ENCODE results near the gene TRDN.

Gene TRDN

GRCh38 chr6:123629258-123629941 lies 7.3 kb downstream of the TRDN start:
- Histone ChIP-seq H3K9ac (ENCODE audit: low read depth, low read length) (no peak overlapping the region), H3K36me3 (ENCODE audit: control insufficient read depth, insufficient read depth, low read length) (no peaks in the 10 kb centered on the region), H3K4me1 (ENCODE audit: control insufficient read depth, insufficient read depth, low read length) (peaks cover 16% of the 10 kb centered on the region), H3K9me3 (ENCODE audit: control insufficient read depth, insufficient read depth, low read length) (no peaks in the 10 kb centered on the region), H3K4me3 (ENCODE audit: low read depth, low read length) (no peak overlapping the region), H3K27ac (ENCODE audit: low read depth, low read length) (no peak overlapping the region), H3K27me3 (ENCODE audit: control insufficient read depth, insufficient read depth, low read length) (no peaks in the 10 kb centered on the region)

GRCh38 chr6:123625696-123626095 lies 11.1 kb downstream of the TRDN start:
- Histone ChIP-seq H3K9me3 (ENCODE audit: control insufficient read depth, insufficient read depth, low read length) (no peaks in the 10 kb centered on the region), H3K4me1 (ENCODE audit: control insufficient read depth, insufficient read depth, low read length) (peaks cover 16% of the 10 kb centered on the region), H3K4me3 (ENCODE audit: low read depth, low read length) (no peak overlapping the region), H3K27ac (ENCODE audit: low read depth, low read length) (no peak overlapping the region), H3K36me3 (ENCODE audit: control insufficient read depth, insufficient read depth, low read length) (no peaks in the 10 kb centered on the region), H3K9ac (ENCODE audit: low read depth, low read length) (no peak overlapping the region), H3K27me3 (ENCODE audit: control insufficient read depth, insufficient read depth, low read length) (no peaks in the 10 kb centered on the region)

GRCh38 chr6:123622780-123623179 lies 14.0 kb downstream of the TRDN start:
- Histone ChIP-seq H3K36me3 (ENCODE audit: control insufficient read depth, insufficient read depth, low read length) (no peaks in the 10 kb centered on the region), H3K4me1 (ENCODE audit: control insufficient read depth, insufficient read depth, low read length) (no peaks in the 10 kb centered on the region), H3K27ac (ENCODE audit: low read depth, low read length) (no peak overlapping the region), H3K9me3 (ENCODE audit: control insufficient read depth, insufficient read depth, low read length) (no peaks in the 10 kb centered on the region), H3K27me3 (ENCODE audit: control insufficient read depth, insufficient read depth, low read length) (no peaks in the 10 kb centered on the region), H3K4me3 (ENCODE audit: low read depth, low read length) (no peak overlapping the region), H3K9ac (ENCODE audit: low read depth, low read length) (no peak overlapping the region)

GRCh38 chr6:123619156-123619555 lies 17.6 kb downstream of the TRDN start:
- H3K36me3 ChIP-seq (ENCODE audit: control insufficient read depth, insufficient read depth, low read length) = no peaks in the 10 kb centered on the region
- no peaks in the 10 kb centered on the region for H3K27me3 ChIP-seq (ENCODE audit: control insufficient read depth, insufficient read depth, low read length)
- H3K9ac ChIP-seq (ENCODE audit: low read depth, low read length) = no peak overlapping the region
- no peaks in the 10 kb centered on the region for H3K4me1 ChIP-seq (ENCODE audit: control insufficient read depth, insufficient read depth, low read length)
- no peaks in the 10 kb centered on the region for H3K9me3 ChIP-seq (ENCODE audit: control insufficient read depth, insufficient read depth, low read length)
- H3K27ac ChIP-seq (ENCODE audit: low read depth, low read length) = no peak overlapping the region
- H3K4me3 ChIP-seq (ENCODE audit: low read depth, low read length) = no peak overlapping the region

GRCh38 chr6:123616942-123617341 lies 19.8 kb downstream of the TRDN start:
- H3K9ac ChIP-seq (ENCODE audit: low read depth, low read length) = no peak overlapping the region
- no peaks in the 10 kb centered on the region for H3K36me3 ChIP-seq (ENCODE audit: control insufficient read depth, insufficient read depth, low read length)
- H3K9me3 ChIP-seq (ENCODE audit: control insufficient read depth, insufficient read depth, low read length) = no peaks in the 10 kb centered on the region
- H3K27ac ChIP-seq (ENCODE audit: low read depth, low read length) = no peak overlapping the region
- H3K4me3 ChIP-seq (ENCODE audit: low read depth, low read length) = no peak overlapping the region
- H3K4me1 ChIP-seq (ENCODE audit: control insufficient read depth, insufficient read depth, low read length) = no peaks in the 10 kb centered on the region
- no peaks in the 10 kb centered on the region for H3K27me3 ChIP-seq (ENCODE audit: control insufficient read depth, insufficient read depth, low read length)

- no peak overlapping the region for H3K27ac ChIP-seq (ENCODE audit: low read depth, low read length)
- H3K4me1 ChIP-seq (ENCODE audit: control insufficient read depth, insufficient read depth, low read length) = no peaks in the 10 kb centered on the region
- no peak overlapping the region for H3K4me3 ChIP-seq (ENCODE audit: low read depth, low read length)
- H3K27me3 ChIP-seq (ENCODE audit: control insufficient read depth, insufficient read depth, low read length) = no peaks in the 10 kb centered on the region
- no peaks in the 10 kb centered on the region for H3K36me3 ChIP-seq (ENCODE audit: control insufficient read depth, insufficient read depth, low read length)
- no peak overlapping the region for H3K9ac ChIP-seq (ENCODE audit: low read depth, low read length)
- H3K9me3 ChIP-seq (ENCODE audit: control insufficient read depth, insufficient read depth, low read length) = no peaks in the 10 kb centered on the region
These were observed 20.7 kb downstream of the TRDN start for GRCh38 chr6:123616016-123616415.

GRCh38 chr6:123610779-123611178 lies 26.0 kb downstream of the TRDN start:
- no peak overlapping the region for H3K9ac ChIP-seq (ENCODE audit: low read depth, low read length)
- H3K9me3 ChIP-seq (ENCODE audit: control insufficient read depth, insufficient read depth, low read length) = no peaks in the 10 kb centered on the region
- H3K27me3 ChIP-seq (ENCODE audit: control insufficient read depth, insufficient read depth, low read length) = no peaks in the 10 kb centered on the region
- H3K36me3 ChIP-seq (ENCODE audit: control insufficient read depth, insufficient read depth, low read length) = no peaks in the 10 kb centered on the region
- H3K4me3 ChIP-seq (ENCODE audit: low read depth, low read length) = no peak overlapping the region
- H3K27ac ChIP-seq (ENCODE audit: low read depth, low read length) = no peak overlapping the region
- no peaks in the 10 kb centered on the region for H3K4me1 ChIP-seq (ENCODE audit: control insufficient read depth, insufficient read depth, low read length)

GRCh38 chr6:123604067-123604466 lies 32.7 kb downstream of the TRDN start:
- Histone ChIP-seq H3K4me1 (ENCODE audit: control insufficient read depth, insufficient read depth, low read length) (no peaks in the 10 kb centered on the region), H3K4me3 (ENCODE audit: low read depth, low read length) (no peak overlapping the region), H3K27me3 (ENCODE audit: control insufficient read depth, insufficient read depth, low read length) (no peaks in the 10 kb centered on the region), H3K36me3 (ENCODE audit: control insufficient read depth, insufficient read depth, low read length) (no peaks in the 10 kb centered on the region), H3K9me3 (ENCODE audit: control insufficient read depth, insufficient read depth, low read length) (no peaks in the 10 kb centered on the region), H3K27ac (ENCODE audit: low read depth, low read length) (no peak overlapping the region), H3K9ac (ENCODE audit: low read depth, low read length) (no peak overlapping the region)

GRCh38 chr6:123598011-123598410 lies 38.7 kb downstream of the TRDN start:
- H3K9ac ChIP-seq (ENCODE audit: low read depth, low read length) = no peak overlapping the region
- H3K4me3 ChIP-seq (ENCODE audit: low read depth, low read length) = no peak overlapping the region
- no peaks in the 10 kb centered on the region for H3K9me3 ChIP-seq (ENCODE audit: control insufficient read depth, insufficient read depth, low read length)
- H3K27ac ChIP-seq (ENCODE audit: low read depth, low read length) = no peak overlapping the region
- no peaks in the 10 kb centered on the region for H3K27me3 ChIP-seq (ENCODE audit: control insufficient read depth, insufficient read depth, low read length)
- no peaks in the 10 kb centered on the region for H3K4me1 ChIP-seq (ENCODE audit: control insufficient read depth, insufficient read depth, low read length)
- no peaks in the 10 kb centered on the region for H3K36me3 ChIP-seq (ENCODE audit: control insufficient read depth, insufficient read depth, low read length)

- Histone ChIP-seq H3K4me1 (ENCODE audit: control insufficient read depth, insufficient read depth, low read length) (peaks cover 1% of the 10 kb centered on the region; the same call in 1 of the 2 replicates), H3K27ac (ENCODE audit: low read depth, low read length) (no peak overlapping the region), H3K9me3 (ENCODE audit: control insufficient read depth, insufficient read depth, low read length) (peaks cover 5% of the 10 kb centered on the region; the same call in 1 of the 2 replicates), H3K36me3 (ENCODE audit: control insufficient read depth, insufficient read depth, low read length) (no peaks in the 10 kb centered on the region), H3K4me3 (ENCODE audit: low read depth, low read length) (no peak overlapping the region), H3K27me3 (ENCODE audit: control insufficient read depth, insufficient read depth, low read length) (no peaks in the 10 kb centered on the region), H3K9ac (ENCODE audit: low read depth, low read length) (no peak overlapping the region)
These were observed 42.0 kb downstream of the TRDN start for GRCh38 chr6:123594776-123595175.

- Histone ChIP-seq H3K9me3 (ENCODE audit: control insufficient read depth, insufficient read depth, low read length) (peaks cover 5% of the 10 kb centered on the region; the same call in 1 of the 2 replicates), H3K9ac (ENCODE audit: low read depth, low read length) (no peak overlapping the region), H3K27me3 (ENCODE audit: control insufficient read depth, insufficient read depth, low read length) (no peaks in the 10 kb centered on the region), H3K4me1 (ENCODE audit: control insufficient read depth, insufficient read depth, low read length) (peaks cover 22% of the 10 kb centered on the region), H3K4me3 (ENCODE audit: low read depth, low read length) (no peak overlapping the region), H3K36me3 (ENCODE audit: control insufficient read depth, insufficient read depth, low read length) (no peaks in the 10 kb centered on the region), H3K27ac (ENCODE audit: low read depth, low read length) (no peak overlapping the region)
These were observed 44.3 kb downstream of the TRDN start for GRCh38 chr6:123592426-123592825.

Measured in HUES48 (cell line).